Measurements from ENCODE around the gene CIRBP. TPM values are rescaled to one million over a fixed set of nuclear protein-coding genes. Genes with fewer than 3 reads are reported as not detected.
A peak's percentile ranks its signal among the peaks of the same experiment; 100 is the strongest.

CIRBP gene
- polyA plus RNA-seq, 1 of the 3 experiments (the other 2 are of a cell fraction) = 762 TPM

DNA sequence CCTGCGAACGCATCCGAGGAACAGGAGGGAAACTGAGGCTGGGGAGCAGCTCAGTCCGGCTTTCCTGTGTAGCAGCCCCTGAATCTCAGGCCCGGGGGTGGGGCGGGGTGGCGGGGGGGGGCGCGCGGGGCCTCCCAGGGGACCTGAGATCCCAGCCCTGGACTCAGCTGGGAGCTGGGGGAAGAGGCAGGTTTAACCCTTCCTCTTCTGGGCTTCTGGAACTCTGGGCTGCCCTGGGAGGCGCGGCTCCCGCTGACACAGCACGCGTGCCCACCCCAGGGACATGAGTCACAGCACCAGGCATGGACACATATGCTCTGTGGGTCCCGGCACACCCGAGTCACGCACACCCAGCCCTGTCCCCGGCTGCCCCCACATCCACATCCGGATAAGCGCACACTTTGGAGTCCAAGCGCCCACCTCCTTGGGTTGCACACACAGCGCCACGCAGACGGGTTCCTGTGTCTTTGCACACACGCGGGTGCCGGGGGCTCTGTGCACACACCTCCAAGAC, 3.5 kb upstream of the CIRBP start:
- WGBS (ENCODE audit: low lambda C conversion rate) = 20% methylated on average over 6 of the region's 28 CpGs
- Histone ChIP-seq H4K20me1 (ENCODE audit: insufficient read depth) (peaks cover 11% of the 10 kb centered on the region), H3K9me2 (no peaks in the 10 kb centered on the region), H3K9me3 (no peaks in the 10 kb centered on the region), H2AFZ (ENCODE audit: low read depth) (no peak overlapping the region), H3K27ac (ENCODE audit: low read depth in 2 of 2, low read length in 1 of 2) (peak overlapping the region; percentile 78 to 87), H3K4me2 (peak overlapping the region; percentile 91), H3K4me1 (ENCODE audit: control insufficient read depth in 1 of 2, insufficient read depth in 2 of 2, low read depth in 1 of 2, low read length in 1 of 2) (peaks cover 43 to 62% of the 10 kb centered on the region in 2 experiments; a peak in 3 of 4 replicates), H3K9ac (peak overlapping the region; percentile 63), H3K36me3 (replicated peaks in 1 of 2; ENCODE audit: control insufficient read depth in 1 of 2, insufficient read depth in 2 of 2, low read length in 1 of 2) (peaks cover under 1 to 7% of the 10 kb centered on the region in 2 experiments), H3F3A (replicated peaks; ENCODE audit: insufficient read depth) (peaks cover 23% of the 10 kb centered on the region), H3K79me2 (ENCODE audit: insufficient read depth) (peaks cover 30% of the 10 kb centered on the region), H3K4me3 (ENCODE audit: low read depth in 2 of 2, low read length in 1 of 2) (peak overlapping the region; percentile 58 to 64), H3K27me3 (ENCODE audit: insufficient read depth) (no peaks in the 10 kb centered on the region)
- no peak for DNase-seq
- POLR2A ChIA-PET = interaction anchor here (1.3 to 2.1 kb wide), 8 partner anchors 10 to 178 kb away, joined by 3 to 32 read pairs (median 8); partner anchors contain the start of genes ATP5F1D and FAM174C
- TF ChIP-seq GABPA (IDR thresholded peaks at IDR 0.05; ENCODE audit: low read depth) = no peak
- TF ChIP-seq, protein P1, sequence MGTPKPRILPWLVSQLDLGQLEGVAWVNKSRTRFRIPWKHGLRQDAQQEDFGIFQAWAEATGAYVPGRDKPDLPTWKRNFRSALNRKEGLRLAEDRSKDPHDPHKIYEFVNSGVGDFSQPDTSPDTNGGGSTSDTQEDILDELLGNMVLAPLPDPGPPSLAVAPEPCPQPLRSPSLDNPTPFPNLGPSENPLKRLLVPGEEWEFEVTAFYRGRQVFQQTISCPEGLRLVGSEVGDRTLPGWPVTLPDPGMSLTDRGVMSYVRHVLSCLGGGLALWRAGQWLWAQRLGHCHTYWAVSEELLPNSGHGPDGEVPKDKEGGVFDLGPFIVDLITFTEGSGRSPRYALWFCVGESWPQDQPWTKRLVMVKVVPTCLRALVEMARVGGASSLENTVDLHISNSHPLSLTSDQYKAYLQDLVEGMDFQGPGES (IDR thresholded peaks at IDR 0.05; ENCODE audit: low read depth, low read length) = no peak
- no peak for TF ChIP-seq MEF2A (IDR thresholded peaks at IDR 0.05; ENCODE audit: borderline replicate concordance, low read depth)
- TF ChIP-seq SMC3 (IDR thresholded peaks at IDR 0.05; ENCODE audit: low read depth, low read length) = no peak
- TF ChIP-seq, protein P2, sequence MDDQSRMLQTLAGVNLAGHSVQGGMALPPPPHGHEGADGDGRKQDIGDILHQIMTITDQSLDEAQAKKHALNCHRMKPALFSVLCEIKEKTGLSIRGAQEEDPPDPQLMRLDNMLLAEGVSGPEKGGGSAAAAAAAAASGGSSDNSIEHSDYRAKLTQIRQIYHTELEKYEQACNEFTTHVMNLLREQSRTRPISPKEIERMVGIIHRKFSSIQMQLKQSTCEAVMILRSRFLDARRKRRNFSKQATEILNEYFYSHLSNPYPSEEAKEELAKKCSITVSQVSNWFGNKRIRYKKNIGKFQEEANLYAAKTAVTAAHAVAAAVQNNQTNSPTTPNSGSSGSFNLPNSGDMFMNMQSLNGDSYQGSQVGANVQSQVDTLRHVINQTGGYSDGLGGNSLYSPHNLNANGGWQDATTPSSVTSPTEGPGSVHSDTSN (IDR thresholded peaks at IDR 0.05) = peak; percentile 5; the same call in 1 of the 2 replicates
- CTCF ChIA-PET = interaction anchor here (1.2 to 18.6 kb wide), 9 partner anchors 11 to 344 kb away, joined by 3 to 594 read pairs (median 7); partner anchors contain the start of genes ATP5F1D and MIDN

DNA sequence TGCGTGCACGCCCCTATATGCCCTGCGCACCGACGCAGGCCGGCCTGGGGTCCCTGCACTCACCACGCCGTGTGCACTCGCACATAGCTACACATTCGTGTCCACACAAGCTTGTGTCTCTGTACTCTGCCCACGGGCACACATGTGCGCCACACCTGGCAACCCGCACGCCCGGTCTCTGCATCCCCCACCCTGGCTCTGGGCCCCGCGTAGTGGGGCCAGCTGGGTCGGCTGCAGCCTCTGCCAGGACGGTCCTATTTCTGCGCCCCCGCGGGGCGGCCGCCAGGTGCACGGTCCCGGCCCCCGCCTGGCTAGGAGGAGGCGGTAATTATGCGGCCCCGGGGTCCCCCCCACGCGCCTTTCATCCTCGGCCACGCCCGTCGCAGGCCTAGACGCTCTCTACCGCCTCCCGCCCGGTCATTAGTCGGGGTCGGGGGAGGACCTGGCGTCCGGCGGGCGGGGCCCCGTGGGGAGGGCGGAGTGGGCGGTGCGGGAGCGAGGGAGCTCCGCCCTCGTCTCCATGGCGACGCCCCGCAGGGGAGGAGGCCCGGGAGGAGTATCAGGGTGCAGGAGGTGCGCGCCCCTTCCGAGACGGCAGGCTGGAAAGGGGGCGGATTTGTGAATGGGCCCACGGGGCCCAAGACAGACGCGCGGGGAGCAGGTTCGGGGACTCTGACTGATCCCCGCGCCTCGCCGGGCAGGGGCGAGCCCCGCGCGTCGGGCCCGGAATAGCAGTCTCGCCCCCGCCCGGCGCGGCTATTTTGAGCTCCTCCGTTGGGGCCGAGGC, 2.8 kb upstream of the CIRBP start:
- H3K79me2 ChIP-seq (ENCODE audit: insufficient read depth) = peaks cover 34% of the 10 kb centered on the region
- H3K36me3 ChIP-seq (replicated peaks in 1 of 2; ENCODE audit: control insufficient read depth in 1 of 2, insufficient read depth in 2 of 2, low read length in 1 of 2) = peaks cover 7 to 14% of the 10 kb centered on the region in 2 experiments
- WGBS (ENCODE audit: low lambda C conversion rate) = 25% methylated on average over 15 of the region's 84 CpGs
- H3K9ac ChIP-seq = peak overlapping the region; percentile 63
- peaks cover 47 to 67% of the 10 kb centered on the region in 2 experiments; a peak in 3 of 4 replicates for H3K4me1 ChIP-seq (ENCODE audit: control insufficient read depth in 1 of 2, insufficient read depth in 2 of 2, low read depth in 1 of 2, low read length in 1 of 2)
- DNase-seq = peak; percentile 93
- H3K4me2 ChIP-seq = peak overlapping the region; percentile 91
- peaks cover 18% of the 10 kb centered on the region for H4K20me1 ChIP-seq (ENCODE audit: insufficient read depth)
- peak overlapping the region; percentile 58 to 64 for H3K4me3 ChIP-seq (ENCODE audit: low read depth in 2 of 2, low read length in 1 of 2)
- POLR2A ChIA-PET = interaction anchor here (0.7 to 2.1 kb wide), 10 partner anchors 9 to 179 kb away, joined by 3 to 32 read pairs (median 6); partner anchors contain the start of genes ATP5F1D and FAM174C
- H3K27ac ChIP-seq (ENCODE audit: low read depth in 2 of 2, low read length in 1 of 2) = peak overlapping the region; percentile 78 to 87
- no peaks in the 10 kb centered on the region for H3K27me3 ChIP-seq (ENCODE audit: insufficient read depth)
- no peak overlapping the region for H2AFZ ChIP-seq (ENCODE audit: low read depth)
- H3F3A ChIP-seq (replicated peaks; ENCODE audit: insufficient read depth) = peaks cover 30% of the 10 kb centered on the region
- CTCF ChIA-PET = interaction anchor here (0.6 to 18.6 kb wide), 35 partner anchors 11 to 345 kb away, joined by 3 to 594 read pairs (median 5); partner anchors contain the start of genes ABCA7, ATP5F1D, EFNA2 and MIDN
- TF ChIP-seq TEAD4 (IDR thresholded peaks at IDR 0.05; ENCODE audit: borderline replicate concordance, insufficient read depth) = no peak; the same call in 1 of the 2 replicates
- TF ChIP-seq, protein P3, sequence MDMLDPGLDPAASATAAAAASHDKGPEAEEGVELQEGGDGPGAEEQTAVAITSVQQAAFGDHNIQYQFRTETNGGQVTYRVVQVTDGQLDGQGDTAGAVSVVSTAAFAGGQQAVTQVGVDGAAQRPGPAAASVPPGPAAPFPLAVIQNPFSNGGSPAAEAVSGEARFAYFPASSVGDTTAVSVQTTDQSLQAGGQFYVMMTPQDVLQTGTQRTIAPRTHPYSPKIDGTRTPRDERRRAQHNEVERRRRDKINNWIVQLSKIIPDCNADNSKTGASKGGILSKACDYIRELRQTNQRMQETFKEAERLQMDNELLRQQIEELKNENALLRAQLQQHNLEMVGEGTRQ (IDR thresholded peaks at IDR 0.05; ENCODE audit: borderline replicate concordance, low read depth, low read length) = no peak
- no peak for TF ChIP-seq RFX5 (IDR thresholded peaks at IDR 0.05; ENCODE audit: low read length)
- TF ChIP-seq NFIC (IDR thresholded peaks at IDR 0.05; ENCODE audit: borderline replicate concordance) = peak; percentile 41; the same call in 1 of the 2 replicates
- TF ChIP-seq, protein P4, sequence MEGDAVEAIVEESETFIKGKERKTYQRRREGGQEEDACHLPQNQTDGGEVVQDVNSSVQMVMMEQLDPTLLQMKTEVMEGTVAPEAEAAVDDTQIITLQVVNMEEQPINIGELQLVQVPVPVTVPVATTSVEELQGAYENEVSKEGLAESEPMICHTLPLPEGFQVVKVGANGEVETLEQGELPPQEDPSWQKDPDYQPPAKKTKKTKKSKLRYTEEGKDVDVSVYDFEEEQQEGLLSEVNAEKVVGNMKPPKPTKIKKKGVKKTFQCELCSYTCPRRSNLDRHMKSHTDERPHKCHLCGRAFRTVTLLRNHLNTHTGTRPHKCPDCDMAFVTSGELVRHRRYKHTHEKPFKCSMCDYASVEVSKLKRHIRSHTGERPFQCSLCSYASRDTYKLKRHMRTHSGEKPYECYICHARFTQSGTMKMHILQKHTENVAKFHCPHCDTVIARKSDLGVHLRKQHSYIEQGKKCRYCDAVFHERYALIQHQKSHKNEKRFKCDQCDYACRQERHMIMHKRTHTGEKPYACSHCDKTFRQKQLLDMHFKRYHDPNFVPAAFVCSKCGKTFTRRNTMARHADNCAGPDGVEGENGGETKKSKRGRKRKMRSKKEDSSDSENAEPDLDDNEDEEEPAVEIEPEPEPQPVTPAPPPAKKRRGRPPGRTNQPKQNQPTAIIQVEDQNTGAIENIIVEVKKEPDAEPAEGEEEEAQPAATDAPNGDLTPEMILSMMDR (IDR thresholded peaks at IDR 0.05) = no peak
- TF ChIP-seq CHD2 (IDR thresholded peaks at IDR 0.05; ENCODE audit: low read length, partially characterized antibody) = no peak
- peak; percentile 31; the same call in 1 of the 2 replicates for TF ChIP-seq MXI1 (IDR thresholded peaks at IDR 0.05; ENCODE audit: low read depth, low read length)
- TF ChIP-seq POLR2AphosphoS5 (IDR thresholded peaks at IDR 0.05; ENCODE audit: low read depth, low read length) = no peak; the same call in 1 of the 2 replicates
- no peak for TF ChIP-seq MEF2A (IDR thresholded peaks at IDR 0.05; ENCODE audit: borderline replicate concordance, low read depth)
- TF ChIP-seq SIN3A (IDR thresholded peaks at IDR 0.05; ENCODE audit: borderline replicate concordance, low read depth, low read length) = no peak
- TF ChIP-seq, protein P5, sequence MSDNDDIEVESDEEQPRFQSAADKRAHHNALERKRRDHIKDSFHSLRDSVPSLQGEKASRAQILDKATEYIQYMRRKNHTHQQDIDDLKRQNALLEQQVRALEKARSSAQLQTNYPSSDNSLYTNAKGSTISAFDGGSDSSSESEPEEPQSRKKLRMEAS (IDR thresholded peaks at IDR 0.05; ENCODE audit: low read depth) = peak; percentile 21
- no peak for TF ChIP-seq TAF1 (IDR thresholded peaks at IDR 0.05; ENCODE audit: borderline replicate concordance, low read depth, low read length)
- no peak for TF ChIP-seq EP300 (IDR thresholded peaks at IDR 0.05; ENCODE audit: borderline replicate concordance in 1 of 2, low read depth in 1 of 2, low read length in 1 of 2)
- TF ChIP-seq RCOR1 (IDR thresholded peaks at IDR 0.05; ENCODE audit: low read length) = 0 out of 2 replicates have a peak, but pooled peaks have one; percentile 48
- TF ChIP-seq TCF12 (IDR thresholded peaks at IDR 0.05) = peak; percentile 54
- H3K9me2 ChIP-seq = no peaks in the 10 kb centered on the region
- no peaks in the 10 kb centered on the region for H3K9me3 ChIP-seq
